ENCODE measurements around the gene SH2B3.

GRCh38 chr12:111408686-111409402, 3.1 kb downstream of the SH2B3 start:
- no peak for TF ChIP-seq CTCF (IDR thresholded peaks at IDR 0.05)
- no peak for TF ChIP-seq EZH2 (IDR thresholded peaks at IDR 0.05; ENCODE audit: borderline replicate concordance, insufficient read depth, low read depth, low read length, poor library complexity, severe bottlenecking)
